Ascending aorta (tissue), 2 donors: Measurements from ENCODE around the gene TSGA10IP. TPM values are rescaled to one million over a fixed set of nuclear protein-coding genes. Genes with fewer than 3 reads are reported as not detected.

Experiments used
- DNase-seq, 2 donors: peaks; one replicate each; pipeline ENCODE4 v3.0.0-alpha.2; 2019; ENCODE audit warnings: low spot score in 2 of 2
- H3K27ac ChIP-seq, 2 donors: fragments of 200-600 bp; sonication (generic); one replicate each; pipeline ENCODE4 v1.5.1; 2016 to 2017; ENCODE audit warnings: mild to moderate bottlenecking in 1 of 2
- H3K27me3 ChIP-seq: fragments of 200-600 bp; sonication (generic); one replicate; pipeline ENCODE4 v1.5.1; 2017
- H3K36me3 ChIP-seq, 2 donors: fragments of 200-600 bp; sonication (generic); one replicate each; pipeline ENCODE4 v1.5.1; 2016
- H3K4me1 ChIP-seq, 2 donors: fragments of 200-600 bp; sonication (generic); one replicate each; pipeline ENCODE4 v1.5.1; 2016 to 2017; ENCODE audit warnings: mild to moderate bottlenecking in 1 of 2
- H3K4me3 ChIP-seq, 2 donors: fragments of 200-600 bp; sonication (generic); one replicate each; pipeline ENCODE4 v1.5.1; 2016 to 2017; ENCODE audit warnings: mild to moderate bottlenecking in 1 of 2
- H3K9me3 ChIP-seq, 2 donors: fragments of 200-600 bp; sonication (generic); one replicate each; pipeline ENCODE4 v1.5.1; 2016
- intact Hi-C: fragments of 100-400 bp; cut with DNase I; formaldehyde crosslinking; loops from one replicate; pipeline ENCODE4 v1.15.1; 2023
- total RNA-seq: library from RNA; depleted of rRNA; stranded (reverse); fragments of >200 nt; gene quantifications from one replicate; pipeline ENCODE4 v1.1.0, GENCODE V29; 2016
- TF ChIP-seq, protein P1 (sequence below), 3 experiments: fragments of 200-600 bp in 2 of 3; fragments of 450-650 bp in 1 of 3; sonication (generic) in 2 of 3; IDR thresholded peaks; one replicate each; pipeline ENCODE4 v1.5.1; 2016 to 2019; ENCODE audit warnings: antibody characterized with exemption in 3 of 3, mild to moderate bottlenecking in 1 of 3, moderate library complexity in 1 of 3

TSGA10IP gene
- total RNA-seq, 1 donor from 2014 or later, result not detected

DNA sequence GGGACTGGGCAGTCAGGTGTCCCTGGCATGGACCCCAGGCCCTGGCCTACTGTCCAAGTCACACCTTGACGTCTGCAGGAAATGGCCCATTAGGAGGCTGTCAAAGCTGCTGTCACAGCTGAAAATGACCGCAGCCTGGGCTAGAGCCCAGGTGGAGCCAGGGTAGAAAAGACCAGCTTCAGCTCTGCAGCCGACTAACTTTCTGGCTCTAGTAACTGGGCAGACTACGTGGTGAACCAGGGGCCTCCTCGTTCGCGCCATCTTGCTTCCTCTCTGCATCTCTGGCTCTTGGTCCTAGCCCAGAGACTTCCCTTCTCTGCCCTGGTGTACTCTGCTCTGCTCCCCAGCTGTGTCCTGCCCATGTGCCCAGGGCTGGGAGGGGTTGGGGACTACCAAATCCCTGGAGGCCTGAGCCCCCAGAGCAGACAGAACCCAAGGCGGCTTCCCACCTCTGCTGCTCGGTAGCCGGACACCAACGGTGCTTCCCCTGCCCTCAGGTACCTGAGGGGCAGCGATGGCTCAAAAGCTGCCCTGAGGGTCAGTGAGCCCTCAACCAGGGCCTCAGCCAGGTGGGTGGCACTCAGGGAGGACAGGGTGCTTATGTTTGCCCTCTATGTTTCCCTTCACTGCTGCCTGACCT is 35.9 kb downstream of the TSGA10IP start:
- no peaks in the 10 kb centered on the region for H3K27me3 ChIP-seq
- DNase-seq, result no peak
- intact Hi-C loops, result no loop called here
- TF ChIP-seq, protein P1, sequence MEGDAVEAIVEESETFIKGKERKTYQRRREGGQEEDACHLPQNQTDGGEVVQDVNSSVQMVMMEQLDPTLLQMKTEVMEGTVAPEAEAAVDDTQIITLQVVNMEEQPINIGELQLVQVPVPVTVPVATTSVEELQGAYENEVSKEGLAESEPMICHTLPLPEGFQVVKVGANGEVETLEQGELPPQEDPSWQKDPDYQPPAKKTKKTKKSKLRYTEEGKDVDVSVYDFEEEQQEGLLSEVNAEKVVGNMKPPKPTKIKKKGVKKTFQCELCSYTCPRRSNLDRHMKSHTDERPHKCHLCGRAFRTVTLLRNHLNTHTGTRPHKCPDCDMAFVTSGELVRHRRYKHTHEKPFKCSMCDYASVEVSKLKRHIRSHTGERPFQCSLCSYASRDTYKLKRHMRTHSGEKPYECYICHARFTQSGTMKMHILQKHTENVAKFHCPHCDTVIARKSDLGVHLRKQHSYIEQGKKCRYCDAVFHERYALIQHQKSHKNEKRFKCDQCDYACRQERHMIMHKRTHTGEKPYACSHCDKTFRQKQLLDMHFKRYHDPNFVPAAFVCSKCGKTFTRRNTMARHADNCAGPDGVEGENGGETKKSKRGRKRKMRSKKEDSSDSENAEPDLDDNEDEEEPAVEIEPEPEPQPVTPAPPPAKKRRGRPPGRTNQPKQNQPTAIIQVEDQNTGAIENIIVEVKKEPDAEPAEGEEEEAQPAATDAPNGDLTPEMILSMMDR (IDR thresholded peaks at IDR 0.05), result no peak
- H3K4me3 ChIP-seq, result no peak overlapping the region
- peaks cover 31 to 40% of the 10 kb centered on the region in 2 donors for H3K36me3 ChIP-seq
- no peaks in the 10 kb centered on the region for H3K4me1 ChIP-seq
- no peaks in the 10 kb centered on the region for H3K9me3 ChIP-seq
- no peak overlapping the region for H3K27ac ChIP-seq

DNA sequence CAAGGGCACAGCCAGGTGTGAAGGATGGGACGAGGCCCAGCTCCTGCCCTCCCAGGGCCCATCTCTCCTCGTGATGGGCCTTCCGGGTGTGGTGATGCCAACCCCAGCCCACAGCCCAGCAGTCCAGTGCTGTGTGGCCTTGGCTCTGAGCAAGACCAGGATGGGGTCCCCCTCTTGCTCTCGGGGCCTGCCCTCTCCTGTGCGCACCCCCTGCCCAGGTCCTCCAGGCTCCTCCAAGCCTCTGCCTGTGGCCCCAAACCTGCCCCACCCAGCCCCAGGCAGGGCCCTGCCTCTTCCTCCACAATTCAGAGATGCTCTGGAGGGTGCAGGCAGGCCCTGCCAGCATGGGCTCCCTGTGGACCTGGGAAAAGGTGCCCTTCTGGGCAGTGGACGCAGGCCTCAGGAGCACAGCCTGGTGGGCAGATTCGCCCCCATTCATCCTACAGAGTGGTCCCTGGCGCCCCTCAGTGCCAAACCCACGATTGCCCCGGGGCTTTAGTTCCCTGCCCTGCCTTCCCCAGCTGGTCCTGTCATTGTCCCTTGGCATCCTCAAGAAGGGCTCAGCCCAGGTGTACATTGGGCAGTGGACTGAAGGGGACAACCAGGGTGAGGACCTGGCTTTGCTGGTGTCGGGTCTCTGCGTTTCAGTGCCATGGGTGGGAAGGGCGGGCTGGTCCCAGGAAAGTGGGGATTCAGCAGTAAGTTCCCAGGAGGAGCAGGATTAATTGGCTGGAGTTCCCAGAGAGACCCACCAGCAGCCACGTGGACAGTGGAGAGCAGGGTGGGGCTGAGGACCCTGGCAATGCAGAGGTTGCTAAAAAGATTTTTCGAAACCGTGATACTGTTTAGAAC is 36.9 kb downstream of the TSGA10IP start:
- intact Hi-C loops, result no loop called here
- DNase-seq, result no peak
- Histone ChIP-seq H3K27me3 (no peaks in the 10 kb centered on the region), H3K4me1 (no peaks in the 10 kb centered on the region), H3K36me3 (peaks cover 22 to 30% of the 10 kb centered on the region in 2 donors), H3K9me3 (no peaks in the 10 kb centered on the region), H3K4me3 (no peak overlapping the region), H3K27ac (no peak overlapping the region)
- TF ChIP-seq, protein P1 (IDR thresholded peaks at IDR 0.05), result no peak

GRCh38 chr11:65982824-65983588 is 37.7 kb downstream of the TSGA10IP start:
- H3K36me3 ChIP-seq, result peaks cover 14 to 22% of the 10 kb centered on the region in 2 donors
- no peak overlapping the region for H3K27ac ChIP-seq
- DNase-seq, result no peak
- TF ChIP-seq, protein P1 (IDR thresholded peaks at IDR 0.05), result no peak
- intact Hi-C loops, result no loop called here
- H3K9me3 ChIP-seq, result no peaks in the 10 kb centered on the region
- H3K4me3 ChIP-seq, result no peak overlapping the region
- no peaks in the 10 kb centered on the region for H3K4me1 ChIP-seq
- no peaks in the 10 kb centered on the region for H3K27me3 ChIP-seq

DNA sequence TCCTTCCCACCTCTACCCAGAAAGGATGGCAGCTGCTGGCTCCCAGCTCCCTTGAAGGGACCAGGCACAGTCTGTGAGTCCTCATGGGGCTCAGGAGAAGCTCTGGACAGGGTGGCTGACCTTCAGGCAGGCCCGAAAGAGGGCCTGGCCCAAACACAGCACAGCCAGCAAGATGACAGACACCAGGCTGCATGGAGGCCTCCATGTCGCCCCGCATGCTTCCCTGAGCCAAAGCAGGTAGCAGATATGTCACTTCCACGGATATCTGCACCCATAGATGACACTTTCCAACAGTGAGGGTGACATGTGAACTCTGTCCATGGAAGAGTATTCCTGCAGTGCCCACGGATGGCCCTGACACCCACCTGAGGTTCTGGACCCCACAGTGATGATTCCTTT is 38.3 kb downstream of the TSGA10IP start:
- DNase-seq, result no peak
- no peak overlapping the region for H3K27ac ChIP-seq
- peaks cover 8 to 16% of the 10 kb centered on the region in 2 donors for H3K36me3 ChIP-seq
- no peaks in the 10 kb centered on the region for H3K4me1 ChIP-seq
- TF ChIP-seq, protein P1 (IDR thresholded peaks at IDR 0.05), result no peak
- intact Hi-C loops, result no loop called here
- no peak overlapping the region for H3K4me3 ChIP-seq
- no peaks in the 10 kb centered on the region for H3K27me3 ChIP-seq
- H3K9me3 ChIP-seq, result no peaks in the 10 kb centered on the region

GRCh38 chr11:65987336-65987735 is 42.1 kb downstream of the TSGA10IP start:
- Histone ChIP-seq H3K27me3 (no peaks in the 10 kb centered on the region), H3K27ac (no peak overlapping the region), H3K9me3 (no peaks in the 10 kb centered on the region), H3K4me3 (no peak overlapping the region), H3K4me1 (no peaks in the 10 kb centered on the region), H3K36me3 (no peaks in the 10 kb centered on the region)
- no peak for DNase-seq
- intact Hi-C loops, result no loop called here
- TF ChIP-seq, protein P1 (IDR thresholded peaks at IDR 0.05), result no peak
